Adipose tissue (tissue), 3 donors: ENCODE measurements around the gene RAB31. TPM values are rescaled to one million over a fixed set of nuclear protein-coding genes. Genes with fewer than 3 reads are reported as not detected.

Source experiments
- H3K27ac ChIP-seq: one replicate; pipeline ENCODE4 v1.5.1; 2013; ENCODE audit warnings: low read depth, low read length
- WGBS, 3 donors: extraction: QIAGEN DNeasy Blood & Tissue Kit; methylation state at CpG; one replicate each; pipeline ENCODE4 v1.1.7; 2013; 5-methylcytosine and 5-hydroxymethylcytosine counted together
- polyA plus RNA-seq, 3 donors: library from polyadenylated mRNA; stranded (reverse); fragments of 200-250 nt; gene quantifications; one replicate each; pipeline ENCODE4 v1.2.3, GENCODE V29; 2013
- donor health status: healthy with polysubstance abuse.
- donor health status: Bipolar disorder and iron deficiency.
- donor health status: healthy.

The RAB31 gene
- polyA plus RNA-seq, 3 donors: 3.6 to 48.1 (median 20.4) TPM

- 73 to 86% (median 81%) methylated on average over 4 of the region's 4 CpGs for WGBS, 3 donors
- no peak overlapping the region for H3K27ac ChIP-seq
Observed at GRCh38 chr18:9749611-9750010, 41.5 kb downstream of the RAB31 start.

GRCh38 chr18:9750112-9750511, 42.0 kb downstream of the RAB31 start:
- 77 to 82% (median 79%) methylated on average over 12 of the region's 12 CpGs for WGBS, 3 donors
- no peak overlapping the region for H3K27ac ChIP-seq

- H3K27ac ChIP-seq: no peak overlapping the region
- WGBS, 3 donors: 62 to 85% (median 63%) methylated on average over 11 of the region's 11 CpGs
Observed at GRCh38 chr18:9750606-9751304, 42.7 kb downstream of the RAB31 start.

- 79 to 93% (median 87%) methylated on average over 8 of the region's 8 CpGs for WGBS, 3 donors
Observed at GRCh38 chr18:9751371-9752031, 43.4 kb downstream of the RAB31 start.

GRCh38 chr18:9753846-9754245, 45.7 kb downstream of the RAB31 start:
- no peak overlapping the region for H3K27ac ChIP-seq
- 86 to 92% (median 87%) methylated on average over 7 of the region's 7 CpGs for WGBS, 3 donors

More at GRCh38 chr18:9751371-9752031, 43.4 kb downstream of the RAB31 start:
- no peak overlapping the region for H3K27ac ChIP-seq

GRCh38 chr18:9755110-9755509, 47.0 kb downstream of the RAB31 start:
- 69 to 91% (median 79%) methylated on average over 3 of the region's 3 CpGs for WGBS, 3 donors
- H3K27ac ChIP-seq: no peak overlapping the region

- no peak overlapping the region for H3K27ac ChIP-seq
- 44 to 77% (median 52%) methylated on average over 3 of the region's 3 CpGs for WGBS, 3 donors
Observed at GRCh38 chr18:9755615-9756014, 47.5 kb downstream of the RAB31 start.

- 87 to 90% (median 89%) methylated on average over 4 of the region's 4 CpGs for WGBS, 3 donors
- no peak overlapping the region for H3K27ac ChIP-seq
Observed at GRCh38 chr18:9756271-9756932, 48.3 kb downstream of the RAB31 start.

GRCh38 chr18:9756933-9757470, 48.9 kb downstream of the RAB31 start:
- 87 to 91% (median 87%) methylated on average over 8 of the region's 8 CpGs for WGBS, 3 donors
- no peak overlapping the region for H3K27ac ChIP-seq

- H3K27ac ChIP-seq: no peak overlapping the region
Observed at GRCh38 chr18:9757827-9758621, 49.9 kb downstream of the RAB31 start.

GRCh38 chr18:9758624-9759075, 50.5 kb downstream of the RAB31 start:
- WGBS, 3 donors: 62 to 82% (median 69%) methylated on average over 8 of the region's 8 CpGs
- H3K27ac ChIP-seq: no peak overlapping the region

More at GRCh38 chr18:9757827-9758621, 49.9 kb downstream of the RAB31 start:
- 76 to 81% (median 77%) methylated on average over 18 of the region's 18 CpGs for WGBS, 3 donors

- 68 to 80% (median 75%) methylated on average over 6 of the region's 6 CpGs for WGBS, 3 donors
Observed at GRCh38 chr18:9760641-9761040, 52.5 kb downstream of the RAB31 start.

GRCh38 chr18:9762526-9762925, 54.4 kb downstream of the RAB31 start:
- 63 to 85% (median 69%) methylated on average over 5 of the region's 5 CpGs for WGBS, 3 donors
- no peak overlapping the region for H3K27ac ChIP-seq

More at GRCh38 chr18:9760641-9761040, 52.5 kb downstream of the RAB31 start:
- H3K27ac ChIP-seq: no peak overlapping the region

- no peak overlapping the region for H3K27ac ChIP-seq
- WGBS, 3 donors: 93 to 96% (median 93%) methylated on average over 5 of the region's 5 CpGs
Observed at GRCh38 chr18:9763157-9763556, 55.1 kb downstream of the RAB31 start.

GRCh38 chr18:9764011-9764481, 55.9 kb downstream of the RAB31 start:
- WGBS, 3 donors: 69 to 91% (median 84%) methylated on average over 7 of the region's 7 CpGs
- no peak overlapping the region for H3K27ac ChIP-seq

- 59 to 89% (median 71%) methylated on average over 4 of the region's 4 CpGs for WGBS, 3 donors
- H3K27ac ChIP-seq: no peak overlapping the region
Observed at GRCh38 chr18:9765501-9765900, 57.4 kb downstream of the RAB31 start.

GRCh38 chr18:9766076-9766481, 58.0 kb downstream of the RAB31 start:
- H3K27ac ChIP-seq: no peak overlapping the region

GRCh38 chr18:9766740-9767139, 58.6 kb downstream of the RAB31 start:
- no peak overlapping the region for H3K27ac ChIP-seq
- 41 to 92% (median 91%) methylated on average over 1 of the region's 1 CpG for WGBS, 3 donors

More at GRCh38 chr18:9766076-9766481, 58.0 kb downstream of the RAB31 start:
- WGBS, 3 donors: 74 to 82% (median 75%) methylated on average over 11 of the region's 11 CpGs
